HG03066 (cell line): ENCODE data around the gene KRTAP4-4.
"Not testable (repeated sequence)": the region's sequence is repeated elsewhere in the genome, so short reads cannot be mapped to it uniquely, and the experiment has no call there.

Experiments
- ATAC-seq: cut with Tn5 transposase; IDR thresholded peaks from one replicate; pipeline ENCODE4 v1.9.1; 2021; ENCODE audit warnings: low read depth; ENCODE audit not compliant: unreplicated experiment

The KRTAP4-4 gene

GRCh38 chr17:41160648-41161047 is at the start of gene KRTAP4-4:
TSS of gene KRTAP4-4 (minus strand) at chr17:41160748. CDS start at chr17:41160691, 57 bp downstream.
- no peak for ATAC-seq

GRCh38 chr17:41199421-41200078 is 39.0 kb upstream of the KRTAP4-4 start:
- no peak for ATAC-seq

GRCh38 chr17:41196068-41196467 is 35.5 kb upstream of the KRTAP4-4 start:
- no peak for ATAC-seq

GRCh38 chr17:41190328-41190727 is 29.8 kb upstream of the KRTAP4-4 start:
- ATAC-seq, result no peak

GRCh38 chr17:41189837-41190318 is 29.3 kb upstream of the KRTAP4-4 start, which contains the start of gene KRTAP9-1:
TSS of gene KRTAP9-1 (plus strand) at chr17:41189887. CDS start at chr17:41189887, 0 bp downstream.
- not testable (repeated sequence) for ATAC-seq

GRCh38 chr17:41186872-41187271 is 26.3 kb upstream of the KRTAP4-4 start:
- no peak for ATAC-seq

- ATAC-seq, result no peak
These were observed 24.5 kb upstream of the KRTAP4-4 start for GRCh38 chr17:41185001-41185400.

- no peak for ATAC-seq
These were observed 24.0 kb upstream of the KRTAP4-4 start, which contains the start of gene KRTAP4-1 for GRCh38 chr17:41184480-41184961. TSS of gene KRTAP4-1 (minus strand) at chr17:41184911. CDS start at chr17:41184854, 57 bp downstream.

- no peak for ATAC-seq
These were observed 18.5 kb upstream of the KRTAP4-4 start for GRCh38 chr17:41178843-41179616.

GRCh38 chr17:41178341-41178740 is 17.8 kb upstream of the KRTAP4-4 start:
- ATAC-seq, result no peak

- no peak for ATAC-seq
These were observed 17.3 kb upstream of the KRTAP4-4 start, which contains the start of gene KRTAP4-2 for GRCh38 chr17:41177727-41178271. TSS of gene KRTAP4-2 (minus strand) at chr17:41178221. CDS start at chr17:41178164, 57 bp downstream.

GRCh38 chr17:41176744-41177387 is 16.3 kb upstream of the KRTAP4-4 start:
- no peak for ATAC-seq

- ATAC-seq, result no peak
These were observed 11.3 kb upstream of the KRTAP4-4 start for GRCh38 chr17:41171886-41172285.

- ATAC-seq, result no peak
These were observed 7.6 kb upstream of the KRTAP4-4 start, which contains the start of gene KRTAP4-3 for GRCh38 chr17:41168121-41168520. TSS of gene KRTAP4-3 (minus strand) at chr17:41168221. CDS start at chr17:41168172, 49 bp downstream.

- ATAC-seq, result no peak
These were observed 7.0 kb upstream of the KRTAP4-4 start for GRCh38 chr17:41167561-41167960.

GRCh38 chr17:41163828-41164227 is 3.3 kb upstream of the KRTAP4-4 start:
- no peak for ATAC-seq

GRCh38 chr17:41160190-41160589 is 358 bp downstream of the KRTAP4-4 start:
- ATAC-seq, result not testable (repeated sequence)

- no peak for ATAC-seq
These were observed 6.7 kb downstream of the KRTAP4-4 start for GRCh38 chr17:41153856-41154255.

GRCh38 chr17:41151525-41151924 is 9.0 kb downstream of the KRTAP4-4 start:
- ATAC-seq, result no peak

GRCh38 chr17:41150026-41150425 is 10.5 kb downstream of the KRTAP4-4 start:
- no peak for ATAC-seq
